NB4 (cell line): ENCODE results near the gene CAMTA1.

Experiments used
- DNase-seq: peaks from one replicate; pipeline ENCODE4 v3.0.0; 2010; ENCODE audit warnings: low read depth
- H3K4me3 ChIP-seq: one replicate; pipeline ENCODE4 v1.5.1; 2011; ENCODE audit warnings: mild to moderate bottlenecking, low read depth, low read length, moderate library complexity
- MAX ChIP-seq: IDR thresholded peaks from 2 replicates; pipeline ENCODE4 v1.6.1; 2011; ENCODE audit warnings: low read depth, low read length
- MYC ChIP-seq: IDR thresholded peaks from 2 replicates; pipeline ENCODE4 v1.6.1; 2011; ENCODE audit warnings: low read depth, low read length
- POLR2A ChIP-seq: IDR thresholded peaks from 2 replicates; pipeline ENCODE4 v1.6.1; 2011; ENCODE audit warnings: mild to moderate bottlenecking; ENCODE audit not compliant: insufficient read length; ENCODE audit errors: extremely low read depth
- TF ChIP-seq, protein P1 (sequence below): IDR thresholded peaks from one replicate; pipeline ENCODE4 v1.5.1; 2012; ENCODE audit warnings: low read depth, low read length

The CAMTA1 gene

GRCh38 chr1:7579016-7579415 is 793.8 kb downstream of the CAMTA1 start:
- no peak for DNase-seq
- no peak overlapping the region for H3K4me3 ChIP-seq
- TF ChIP-seq, protein P1, sequence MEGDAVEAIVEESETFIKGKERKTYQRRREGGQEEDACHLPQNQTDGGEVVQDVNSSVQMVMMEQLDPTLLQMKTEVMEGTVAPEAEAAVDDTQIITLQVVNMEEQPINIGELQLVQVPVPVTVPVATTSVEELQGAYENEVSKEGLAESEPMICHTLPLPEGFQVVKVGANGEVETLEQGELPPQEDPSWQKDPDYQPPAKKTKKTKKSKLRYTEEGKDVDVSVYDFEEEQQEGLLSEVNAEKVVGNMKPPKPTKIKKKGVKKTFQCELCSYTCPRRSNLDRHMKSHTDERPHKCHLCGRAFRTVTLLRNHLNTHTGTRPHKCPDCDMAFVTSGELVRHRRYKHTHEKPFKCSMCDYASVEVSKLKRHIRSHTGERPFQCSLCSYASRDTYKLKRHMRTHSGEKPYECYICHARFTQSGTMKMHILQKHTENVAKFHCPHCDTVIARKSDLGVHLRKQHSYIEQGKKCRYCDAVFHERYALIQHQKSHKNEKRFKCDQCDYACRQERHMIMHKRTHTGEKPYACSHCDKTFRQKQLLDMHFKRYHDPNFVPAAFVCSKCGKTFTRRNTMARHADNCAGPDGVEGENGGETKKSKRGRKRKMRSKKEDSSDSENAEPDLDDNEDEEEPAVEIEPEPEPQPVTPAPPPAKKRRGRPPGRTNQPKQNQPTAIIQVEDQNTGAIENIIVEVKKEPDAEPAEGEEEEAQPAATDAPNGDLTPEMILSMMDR, result no peak
- TF ChIP-seq MYC (no peak), POLR2A (no peak), MAX (no peak)

- DNase-seq, result no peak
- no peak overlapping the region for H3K4me3 ChIP-seq
- TF ChIP-seq POLR2A (no peak), MYC (no peak), MAX (no peak)
- TF ChIP-seq, protein P1, result no peak
These were observed 794.9 kb downstream of the CAMTA1 start for GRCh38 chr1:7579831-7580804.

DNA sequence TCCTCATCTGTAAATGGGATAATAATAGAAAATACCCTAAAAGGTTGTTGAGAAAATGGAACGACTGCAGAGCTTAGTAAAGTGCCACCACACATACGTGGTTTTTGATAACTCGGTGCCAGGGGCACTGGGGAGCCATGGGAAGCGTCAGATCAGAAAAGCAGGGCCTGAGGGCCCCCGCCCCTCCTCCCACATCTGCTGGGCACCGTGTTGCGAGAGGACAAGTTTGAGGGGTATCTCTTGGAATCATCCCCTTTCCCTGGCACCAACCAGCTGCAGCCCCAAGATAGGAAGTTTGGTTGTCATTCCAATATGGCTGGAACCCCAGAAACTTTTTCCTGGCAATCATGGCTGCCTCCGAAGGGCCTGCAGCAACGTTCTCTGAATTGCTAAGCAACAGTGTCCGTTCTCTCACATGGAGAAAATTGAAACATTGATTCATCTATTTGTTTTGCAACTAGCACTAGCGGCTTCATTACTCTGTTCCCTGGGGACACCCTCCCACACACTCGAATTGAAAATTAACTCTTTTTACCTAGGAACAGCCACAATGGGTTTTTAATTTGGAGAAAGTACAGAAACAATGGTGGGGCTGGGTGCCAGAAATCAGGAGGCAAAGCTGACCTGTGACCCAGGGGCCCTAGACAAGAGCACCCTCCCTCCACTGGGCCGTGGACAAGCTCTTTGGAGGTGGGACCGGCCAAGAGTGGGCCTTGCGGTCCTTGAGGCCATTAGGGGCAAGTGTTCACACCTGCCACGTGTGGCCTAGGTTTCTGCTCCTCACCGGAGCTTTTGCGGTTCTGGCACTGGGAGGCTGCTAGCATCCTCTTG is 795.9 kb downstream of the CAMTA1 start:
- H3K4me3 ChIP-seq, result no peak overlapping the region
- DNase-seq, result peak; percentile 55
- TF ChIP-seq POLR2A (no peak), MYC (no peak), MAX (no peak)
- TF ChIP-seq, protein P1, result no peak

GRCh38 chr1:7581754-7582459 is 796.7 kb downstream of the CAMTA1 start:
- no peak for DNase-seq
- TF ChIP-seq MYC (no peak), MAX (no peak), POLR2A (no peak)
- TF ChIP-seq, protein P1, result no peak
- H3K4me3 ChIP-seq, result no peak overlapping the region

DNA sequence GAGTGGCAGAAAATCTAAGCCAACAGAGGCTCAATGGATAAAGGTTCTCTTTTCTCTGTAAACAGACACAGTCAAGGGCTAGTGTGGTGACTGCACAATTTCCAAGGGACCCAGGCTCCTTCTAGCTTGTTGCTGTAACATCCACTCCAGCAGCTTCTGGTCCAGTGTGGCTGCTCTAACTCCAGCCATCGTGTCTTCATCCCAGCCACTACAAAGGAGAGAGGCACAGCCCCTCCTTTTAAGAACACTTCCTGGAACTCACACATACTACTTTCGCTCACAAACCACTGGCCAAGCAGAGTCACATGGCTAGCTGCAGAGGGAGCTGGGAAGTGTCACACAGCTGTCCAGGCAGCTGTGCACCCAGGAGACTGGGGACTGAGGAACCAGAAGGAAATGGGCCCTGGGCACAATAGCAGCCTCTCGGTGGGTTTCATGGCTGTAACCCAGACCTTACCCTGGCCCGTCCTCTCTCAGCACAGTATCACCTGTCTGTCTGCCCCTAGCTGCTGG is 797.3 kb downstream of the CAMTA1 start:
- TF ChIP-seq MYC, result no peak
- no peak for TF ChIP-seq POLR2A
- TF ChIP-seq, protein P1, result no peak
- no peak for TF ChIP-seq MAX
- no peak overlapping the region for H3K4me3 ChIP-seq
- DNase-seq, result peak; percentile 15
